Trophoblast cell (in vitro differentiated cells and primary cell): ENCODE results near the gene POGZ. TPM values are rescaled to one million over a fixed set of nuclear protein-coding genes. Genes with fewer than 3 reads are reported as not detected.

ENCODE experiments used
- DNase-seq, 2 donors: peaks; one replicate each; pipeline ENCODE4 v3.0.0-alpha.2; 2016
- H2AFZ ChIP-seq: 2 replicates; pipeline ENCODE4 v1.6.1; 2013; ENCODE audit warnings: low read length, moderate library complexity, mild to moderate bottlenecking; ENCODE audit not compliant: insufficient read depth, poor library complexity
- H2AK5ac ChIP-seq: 2 replicates; pipeline ENCODE4 v1.6.1; 2013; ENCODE audit warnings: mild to moderate bottlenecking, low read length
- H2BK120ac ChIP-seq: 2 replicates; pipeline ENCODE4 v1.6.1; 2013; ENCODE audit warnings: low read length, mild to moderate bottlenecking, moderate library complexity; ENCODE audit not compliant: insufficient read depth, poor library complexity
- H2BK12ac ChIP-seq: 2 replicates; pipeline ENCODE4 v1.6.1; 2013; ENCODE audit warnings: mild to moderate bottlenecking, low read length, moderate library complexity
- H2BK5ac ChIP-seq: 2 replicates; pipeline ENCODE4 v1.6.1; 2013; ENCODE audit warnings: low read length, low read depth, moderate library complexity, mild to moderate bottlenecking; ENCODE audit not compliant: poor library complexity
- H3K14ac ChIP-seq: 2 replicates; pipeline ENCODE4 v1.6.1; 2013; ENCODE audit warnings: mild to moderate bottlenecking, low read length
- H3K18ac ChIP-seq: 2 replicates; pipeline ENCODE4 v1.6.1; 2013; ENCODE audit warnings: mild to moderate bottlenecking, low read length
- H3K23ac ChIP-seq: 2 replicates; pipeline ENCODE4 v1.6.1; 2013; ENCODE audit warnings: low read length
- H3K27ac ChIP-seq: 2 replicates; pipeline ENCODE4 v1.5.1; 2013; ENCODE audit warnings: low read depth, mild to moderate bottlenecking, inconsistent platforms, low read length, moderate library complexity
- H3K27me3 ChIP-seq: 2 replicates; pipeline ENCODE4 v1.6.1; 2013; ENCODE audit warnings: inconsistent platforms, mild to moderate bottlenecking, low read length, moderate library complexity; ENCODE audit not compliant: insufficient read depth
- H3K36me3 ChIP-seq, 2 experiments: 1 replicate in 1 of 2; 2 replicates in 1 of 2; pipeline ENCODE4 v1.6.1; 2013; ENCODE audit warnings: low read length in 2 of 2, mild to moderate bottlenecking in 2 of 2, moderate library complexity in 1 of 2; ENCODE audit not compliant: insufficient read depth in 2 of 2, control insufficient read depth in 1 of 2
- H3K4ac ChIP-seq: 2 replicates; pipeline ENCODE4 v1.6.1; 2013; ENCODE audit warnings: low read depth, mild to moderate bottlenecking, low read length, moderate library complexity
- H3K4me1 ChIP-seq, 2 experiments: 1 replicate in 1 of 2; 2 replicates in 1 of 2; pipeline ENCODE4 v1.6.1; 2013; ENCODE audit warnings: low read length in 2 of 2, mild to moderate bottlenecking in 2 of 2, moderate library complexity in 1 of 2; ENCODE audit not compliant: insufficient read depth in 2 of 2, control insufficient read depth in 1 of 2
- H3K4me2 ChIP-seq: 2 replicates; pipeline ENCODE4 v1.6.1; 2013; ENCODE audit warnings: inconsistent platforms, mild to moderate bottlenecking, low read length, moderate library complexity
- H3K4me3 ChIP-seq: 2 replicates; pipeline ENCODE4 v1.5.1; 2013; ENCODE audit warnings: mild to moderate bottlenecking, low read depth, low read length, inconsistent platforms
- H3K79me1 ChIP-seq: one replicate; pipeline ENCODE4 v1.6.1; 2013; ENCODE audit warnings: low read length
- H3K79me2 ChIP-seq: 2 replicates; pipeline ENCODE4 v1.6.1; 2013; ENCODE audit warnings: low read length, mild to moderate bottlenecking; ENCODE audit not compliant: control insufficient read depth, insufficient read depth, poor library complexity
- H3K9ac ChIP-seq: 2 replicates; pipeline ENCODE4 v1.6.1; 2013; ENCODE audit warnings: mild to moderate bottlenecking, low read length
- H3K9me3 ChIP-seq: 2 replicates; pipeline ENCODE4 v1.6.1; 2013; ENCODE audit warnings: low read depth, mild to moderate bottlenecking, control low read depth, inconsistent platforms, low read length; ENCODE audit not compliant: insufficient read depth
- H4K12ac ChIP-seq: 2 replicates; pipeline ENCODE4 v1.6.1; 2013; ENCODE audit warnings: low read depth, mild to moderate bottlenecking, low read length, moderate library complexity
- H4K8ac ChIP-seq: 2 replicates; pipeline ENCODE4 v1.6.1; 2013; ENCODE audit warnings: low read depth, mild to moderate bottlenecking, low read length, moderate library complexity
- H4K91ac ChIP-seq: one replicate; pipeline ENCODE4 v1.6.1; 2013; ENCODE audit warnings: low read depth, mild to moderate bottlenecking, low read length, moderate library complexity
- WGBS: extraction: QIAGEN DNeasy Blood & Tissue Kit; methylation state at CpG from one replicate; pipeline ENCODE4 v1.1.7; 2013; ENCODE audit warnings: missing lambda C conversion rate; ENCODE audit not compliant: insufficient read length, insufficient coverage; ENCODE audit errors: extremely low coverage; 5-methylcytosine and 5-hydroxymethylcytosine counted together
- polyA plus RNA-seq: library from polyadenylated mRNA; stranded (reverse); fragments of 200-250 nt; gene quantifications from 2 replicates; pipeline ENCODE4 v1.2.3, GENCODE V29; 2013

The POGZ gene
- polyA plus RNA-seq: 40.5 and 43.4 TPM in 2 replicates

- Histone ChIP-seq H3K79me1 (peaks cover 8% of the 10 kb centered on the region), H3K23ac (no peak within 1 kb of the TSS), H3K79me2 (peaks cover 11% of the 10 kb centered on the region), H4K8ac (peak within 1 kb of the TSS; percentile 92), H3K36me3 (peaks cover 0 to 1% of the 10 kb centered on the region in 2 experiments), H4K91ac (peak within 1 kb of the TSS; percentile 91), H3K18ac (peak within 1 kb of the TSS; percentile 98), H3K14ac (peak within 1 kb of the TSS; percentile 97), H3K27ac (peak within 1 kb of the TSS; percentile 87), H2BK120ac (peak within 1 kb of the TSS; percentile 85), H2AFZ (peak within 1 kb of the TSS; percentile 95), H2AK5ac (no peak within 1 kb of the TSS), H4K12ac (peak within 1 kb of the TSS; percentile 83), H3K9ac (peak within 1 kb of the TSS; percentile 97), H3K4me1 (peaks cover 0 to 2% of the 10 kb centered on the region in 2 experiments), H3K4me2 (peak within 1 kb of the TSS; percentile 67), H3K4ac (peak within 1 kb of the TSS; percentile 97), H2BK12ac (no peak within 1 kb of the TSS), H3K4me3 (peak within 1 kb of the TSS; percentile 96), H3K9me3 (no peaks in the 10 kb centered on the region), H2BK5ac (peak within 1 kb of the TSS; percentile 89), H3K27me3 (no peaks in the 10 kb centered on the region)
- DNase-seq: peak; percentile 85 to 94
- no CpG with 5 or more reads among the region's 30 CpGs for WGBS
Measured at GRCh38 chr1:151459331-151460046, at the start of gene POGZ. Gene POGZ, minus strand, starts transcription at chr1:151459494. Its CDS starts 17,290 bp downstream, at chr1:151442204.

DNA sequence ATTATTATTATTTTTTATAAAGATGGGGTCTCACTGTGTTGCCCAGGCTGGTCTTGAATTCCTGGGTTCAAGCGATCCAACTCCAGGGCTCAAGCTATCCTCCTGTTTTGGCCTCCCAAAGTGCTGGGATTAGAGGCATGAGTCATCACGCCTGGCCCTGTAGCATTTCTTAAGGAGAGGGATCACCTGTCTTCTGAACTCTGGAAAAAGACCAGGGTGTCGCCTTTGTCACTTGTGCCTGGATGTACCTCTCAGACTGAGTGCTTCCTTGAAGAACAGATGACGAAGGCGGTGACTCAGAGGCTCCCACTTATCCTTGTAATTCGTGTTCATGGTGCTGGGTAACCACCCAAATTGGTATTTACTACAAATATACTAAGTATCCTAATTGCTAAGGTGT, 49.5 kb upstream of the POGZ start:
- Histone ChIP-seq H4K91ac (no peak overlapping the region), H3K9ac (no peak overlapping the region), H3K23ac (no peak overlapping the region), H3K4me3 (no peak overlapping the region), H2AFZ (no peak overlapping the region), H3K9me3 (no peaks in the 10 kb centered on the region), H3K27me3 (no peaks in the 10 kb centered on the region), H2AK5ac (no peak overlapping the region), H3K79me1 (peaks cover 32% of the 10 kb centered on the region), H3K4ac (no peak overlapping the region), H3K27ac (no peak overlapping the region), H3K4me2 (no peak overlapping the region), H4K8ac (no peak overlapping the region), H3K36me3 (no peaks in the 10 kb centered on the region), H3K14ac (no peak overlapping the region), H2BK120ac (no peak overlapping the region), H3K4me1 (peaks cover 12 to 20% of the 10 kb centered on the region in 2 experiments), H3K18ac (no peak overlapping the region), H3K79me2 (peaks cover 4% of the 10 kb centered on the region), H2BK12ac (no peak overlapping the region), H4K12ac (no peak overlapping the region), H2BK5ac (no peak overlapping the region)
- peak in 1 of 2 donors; percentile 43 for DNase-seq
- WGBS: no CpG with 5 or more reads among the region's 6 CpGs

- no peak overlapping the region for H2BK120ac ChIP-seq
- H4K8ac ChIP-seq: no peak overlapping the region
- H3K4me1 ChIP-seq: peaks cover 15 to 18% of the 10 kb centered on the region in 2 experiments
- no peak overlapping the region for H3K27ac ChIP-seq
- H3K4ac ChIP-seq: no peak overlapping the region
- H4K91ac ChIP-seq: no peak overlapping the region
- no peaks in the 10 kb centered on the region for H3K79me2 ChIP-seq
- WGBS: no CpG with 5 or more reads among the region's 4 CpGs
- H2AFZ ChIP-seq: no peak overlapping the region
- H3K9me3 ChIP-seq: no peaks in the 10 kb centered on the region
- H2BK5ac ChIP-seq: no peak overlapping the region
- peaks cover 14% of the 10 kb centered on the region for H3K79me1 ChIP-seq
- no peak overlapping the region for H2AK5ac ChIP-seq
- H3K27me3 ChIP-seq: no peaks in the 10 kb centered on the region
- no peak overlapping the region for H4K12ac ChIP-seq
- H3K4me2 ChIP-seq: no peak overlapping the region
- H3K14ac ChIP-seq: no peak overlapping the region
- no peak for DNase-seq
- H3K36me3 ChIP-seq: no peaks in the 10 kb centered on the region
- no peak overlapping the region for H3K23ac ChIP-seq
- no peak overlapping the region for H3K18ac ChIP-seq
- no peak overlapping the region for H3K9ac ChIP-seq
- no peak overlapping the region for H2BK12ac ChIP-seq
- no peak overlapping the region for H3K4me3 ChIP-seq
Measured at GRCh38 chr1:151504759-151505158, 45.5 kb upstream of the POGZ start.

GRCh38 chr1:151504252-151504651, 45.0 kb upstream of the POGZ start:
- Histone ChIP-seq H4K91ac (no peak overlapping the region), H3K79me2 (no peaks in the 10 kb centered on the region), H3K4me1 (peaks cover 14 to 17% of the 10 kb centered on the region in 2 experiments), H2AK5ac (no peak overlapping the region), H3K9ac (no peak overlapping the region), H3K4me2 (no peak overlapping the region), H4K8ac (no peak overlapping the region), H3K23ac (no peak overlapping the region), H4K12ac (no peak overlapping the region), H3K27me3 (no peaks in the 10 kb centered on the region), H2BK120ac (no peak overlapping the region), H3K27ac (no peak overlapping the region), H2AFZ (no peak overlapping the region), H3K36me3 (no peaks in the 10 kb centered on the region), H2BK12ac (no peak overlapping the region), H3K9me3 (no peaks in the 10 kb centered on the region), H3K4ac (no peak overlapping the region), H2BK5ac (no peak overlapping the region), H3K18ac (no peak overlapping the region), H3K4me3 (no peak overlapping the region), H3K14ac (no peak overlapping the region), H3K79me1 (peaks cover 12% of the 10 kb centered on the region)
- WGBS: no CpG with 5 or more reads among the region's 3 CpGs
- no peak for DNase-seq
